Activated CD4-positive, alpha-beta T cell treated with anti-CD3 and anti-CD28 coated beads for 1 hour (primary cell): ENCODE measurements around the gene ASPSCR1.

ENCODE experiments used
- DNase-seq: peaks from one replicate; pipeline ENCODE4 v3.0.0-alpha.2; 2020

Gene ASPSCR1

GRCh38 chr17:81983011-81983638 is 5.7 kb downstream of the ASPSCR1 start:
- no peak for DNase-seq

- DNase-seq = no peak
Observed at GRCh38 chr17:81983639-81984373, 6.4 kb downstream of the ASPSCR1 start.

- DNase-seq = no peak
Observed at GRCh38 chr17:81984773-81985410, 7.5 kb downstream of the ASPSCR1 start.

- DNase-seq = no peak
Observed at GRCh38 chr17:81986606-81987005, 9.2 kb downstream of the ASPSCR1 start.

- no peak for DNase-seq
Observed at GRCh38 chr17:81987161-81987770, 9.8 kb downstream of the ASPSCR1 start.

- DNase-seq = no peak
Observed at GRCh38 chr17:81990836-81991683, 13.6 kb downstream of the ASPSCR1 start.

GRCh38 chr17:81991684-81992305 is 14.4 kb downstream of the ASPSCR1 start:
- no peak for DNase-seq

- no peak for DNase-seq
Observed at GRCh38 chr17:81992306-81993102, 15.1 kb downstream of the ASPSCR1 start.

GRCh38 chr17:81993729-81994592 is 16.5 kb downstream of the ASPSCR1 start:
- no peak for DNase-seq

GRCh38 chr17:81994593-81995462 is 17.4 kb downstream of the ASPSCR1 start:
- no peak for DNase-seq

- no peak for DNase-seq
Observed at GRCh38 chr17:81995463-81996231, 18.2 kb downstream of the ASPSCR1 start.

GRCh38 chr17:81996232-81996756 is 18.9 kb downstream of the ASPSCR1 start:
- DNase-seq = no peak

- DNase-seq = no peak
Observed at GRCh38 chr17:81996757-81997441, 19.5 kb downstream of the ASPSCR1 start.

- DNase-seq = no peak
Observed at GRCh38 chr17:81998212-81998611, 20.8 kb downstream of the ASPSCR1 start.

- DNase-seq = no peak
Observed at GRCh38 chr17:81998691-81999438, 21.4 kb downstream of the ASPSCR1 start.

- no peak for DNase-seq
Observed at GRCh38 chr17:81999587-81999975, 22.2 kb downstream of the ASPSCR1 start.
